SK-N-SH treated with all-trans-retinoic acid at 6 μM for 48 hours (cell line): ENCODE measurements around the gene SCN9A.

Experiments
- ATAC-seq: fragments of 200-7000 bp; cut with Tn5 transposase; 3 replicates; pipeline ENCODE4 v1.9.1; 2020; ENCODE audit warnings: mild to moderate bottlenecking, moderate library complexity
- ARNTL ChIP-seq: fragments of 450-650 bp; formaldehyde crosslinking; IDR thresholded peaks from 2 replicates; pipeline ENCODE4 v1.5.0; 2020; ENCODE audit warnings: low read depth, mild to moderate bottlenecking, moderate library complexity, borderline replicate concordance
- BACH2 ChIP-seq: fragments of 250-450 bp; sonication (Bioruptor Pico); IDR thresholded peaks from 2 replicates; pipeline ENCODE4 v1.9.0; 2021; ENCODE audit warnings: mild to moderate bottlenecking, borderline replicate concordance
- CSDC2 ChIP-seq: fragments of 250-450 bp; sonication (Bioruptor Pico); IDR thresholded peaks from 2 replicates; pipeline ENCODE4 v1.5.0; 2020; ENCODE audit warnings: mild to moderate bottlenecking, moderate library complexity
- ESRRG ChIP-seq: fragments of 250-450 bp; sonication (Bioruptor Pico); IDR thresholded peaks from 2 replicates; pipeline ENCODE4 v1.6.1; 2021; ENCODE audit warnings: mild to moderate bottlenecking
- GLIS3 ChIP-seq: fragments of 250-450 bp; sonication (Bioruptor Pico); IDR thresholded peaks from 2 replicates; pipeline ENCODE4 v1.5.0; 2020; ENCODE audit warnings: mild to moderate bottlenecking, moderate library complexity
- ISL1 ChIP-seq: fragments of 250-450 bp; sonication (Bioruptor Pico); IDR thresholded peaks from 2 replicates; pipeline ENCODE4 v2.1.2; 2022; ENCODE audit warnings: mild to moderate bottlenecking, moderate library complexity
- OSR1 ChIP-seq: fragments of 250-450 bp; sonication (Bioruptor Pico); IDR thresholded peaks from 2 replicates; pipeline ENCODE4 v1.8.0; 2022; ENCODE audit warnings: moderate library complexity, mild to moderate bottlenecking, inconsistent platforms
- PPARA ChIP-seq: fragments of 250-450 bp; sonication (Bioruptor Pico); IDR thresholded peaks from 2 replicates; pipeline ENCODE4 v1.5.0; 2020; ENCODE audit warnings: mild to moderate bottlenecking, borderline replicate concordance
- RARB ChIP-seq: fragments of 250-450 bp; sonication (Bioruptor Pico); IDR thresholded peaks from 2 replicates; pipeline ENCODE4 v1.8.0; 2021; ENCODE audit warnings: mild to moderate bottlenecking, moderate library complexity
- SNAI2 ChIP-seq: fragments of 250-450 bp; sonication (Bioruptor Pico); IDR thresholded peaks from 2 replicates; pipeline ENCODE4 v1.5.0; 2020; ENCODE audit warnings: mild to moderate bottlenecking, moderate library complexity
- TCF4 ChIP-seq: fragments of 250-450 bp; sonication (Bioruptor Pico); IDR thresholded peaks from 2 replicates; pipeline ENCODE4 v1.8.0; 2021; ENCODE audit warnings: mild to moderate bottlenecking, moderate library complexity, borderline replicate concordance
- TOX ChIP-seq: fragments of 250-450 bp; sonication (Bioruptor Pico); IDR thresholded peaks from 2 replicates; pipeline ENCODE4 v1.8.0; 2021; ENCODE audit warnings: mild to moderate bottlenecking, moderate library complexity, borderline replicate concordance
- ZC3H10 ChIP-seq: fragments of 250-450 bp; sonication (Bioruptor Pico); IDR thresholded peaks from 2 replicates; pipeline ENCODE4 v1.5.1; 2021; ENCODE audit warnings: mild to moderate bottlenecking, moderate library complexity
- ZFP3 ChIP-seq: fragments of 250-450 bp; sonication (Bioruptor Pico); IDR thresholded peaks from 2 replicates; pipeline ENCODE4 v1.5.0; 2020; ENCODE audit warnings: mild to moderate bottlenecking, moderate library complexity
- ZFP30 ChIP-seq: fragments of 450-650 bp; formaldehyde crosslinking; IDR thresholded peaks from 2 replicates; pipeline ENCODE4 v1.5.0; 2022; ENCODE audit warnings: mild to moderate bottlenecking, moderate library complexity
- ZNF565 ChIP-seq: fragments of 450-650 bp; formaldehyde crosslinking; conservative IDR thresholded peaks from 2 replicates; pipeline ENCODE4 v1.5.0; 2020; ENCODE audit warnings: low read depth, mild to moderate bottlenecking, moderate library complexity
- ZNF8 ChIP-seq: fragments of 450-650 bp; formaldehyde crosslinking; IDR thresholded peaks from 2 replicates; pipeline ENCODE4 v1.5.0; 2020; ENCODE audit warnings: mild to moderate bottlenecking, moderate library complexity
- TF ChIP-seq, protein P1 (sequence below): fragments of 250-450 bp; sonication (Bioruptor Pico); IDR thresholded peaks from 2 replicates; pipeline ENCODE4 v1.5.0; 2020; ENCODE audit warnings: mild to moderate bottlenecking, moderate library complexity
- TF ChIP-seq, protein P2 (sequence below): fragments of 250-450 bp; sonication (Bioruptor Pico); IDR thresholded peaks from 2 replicates; pipeline ENCODE4 v1.5.1; 2020; ENCODE audit warnings: low read depth, mild to moderate bottlenecking, moderate library complexity
- TF ChIP-seq, protein P3 (sequence below): fragments of 250-450 bp; sonication (Bioruptor Pico); IDR thresholded peaks from 2 replicates; pipeline ENCODE4 v1.8.0; 2021; ENCODE audit warnings: low read depth, mild to moderate bottlenecking, moderate library complexity, borderline replicate concordance
- TF ChIP-seq, protein P4 (sequence below): fragments of 250-450 bp; sonication (Bioruptor Pico); IDR thresholded peaks from 2 replicates; pipeline ENCODE4 v1.5.1; 2021; ENCODE audit warnings: mild to moderate bottlenecking, moderate library complexity

SCN9A gene

DNA sequence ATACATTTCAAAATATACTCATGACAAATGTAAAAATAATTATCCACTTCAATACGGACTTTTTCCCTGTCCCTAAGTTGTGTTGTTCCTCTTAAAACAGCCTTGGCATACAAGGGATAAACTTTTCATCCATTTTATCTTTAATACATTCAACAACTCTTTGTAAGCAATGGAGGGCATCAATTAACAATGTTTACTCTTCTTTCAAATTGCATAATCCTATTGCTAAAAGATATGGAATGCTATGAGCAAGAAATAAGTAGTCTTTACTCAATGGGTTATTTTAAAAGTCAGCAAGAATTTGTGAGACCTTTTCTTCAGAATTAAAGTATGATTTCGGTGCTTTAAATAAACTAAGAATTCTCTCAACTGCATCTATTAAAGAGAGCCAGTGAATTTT lies 41.9 kb downstream of the SCN9A start:
- no peak for ATAC-seq
- TF ChIP-seq CSDC2 (CRISPR knock-in tag) (no peak), BACH2 (no peak), ESRRG (CRISPR knock-in tag) (no peak), ZC3H10 (no peak), ISL1 (CRISPR knock-in tag) (no peak)

DNA sequence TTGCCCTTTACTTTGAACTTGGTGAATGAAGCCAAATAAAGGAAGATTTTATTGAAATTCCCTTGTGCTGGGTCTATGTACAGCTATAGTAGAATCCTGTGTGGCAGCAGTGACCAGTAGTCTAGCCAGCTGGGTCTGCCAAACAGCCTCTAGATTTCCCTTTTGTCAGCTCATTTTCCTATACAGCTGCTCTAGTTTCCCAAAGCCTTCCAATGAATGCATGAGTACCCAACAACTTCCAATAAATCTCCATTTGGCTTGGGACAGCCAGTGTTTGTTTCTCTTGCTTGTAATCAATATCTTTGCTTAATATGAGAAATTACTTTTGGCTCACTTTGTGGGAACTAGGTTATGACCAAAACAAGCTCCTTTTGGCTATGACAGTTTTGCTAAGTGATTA lies 43.6 kb downstream of the SCN9A start:
- TF ChIP-seq TCF4 (CRISPR knock-in tag) (no peak), ARNTL (CRISPR knock-in tag) (no peak), ZFP30 (CRISPR knock-in tag) (no peak), SNAI2 (no peak), TOX (no peak), GLIS3 (CRISPR knock-in tag) (no peak), CSDC2 (CRISPR knock-in tag) (no peak), PPARA (CRISPR knock-in tag) (no peak)
- TF ChIP-seq, protein P1, sequence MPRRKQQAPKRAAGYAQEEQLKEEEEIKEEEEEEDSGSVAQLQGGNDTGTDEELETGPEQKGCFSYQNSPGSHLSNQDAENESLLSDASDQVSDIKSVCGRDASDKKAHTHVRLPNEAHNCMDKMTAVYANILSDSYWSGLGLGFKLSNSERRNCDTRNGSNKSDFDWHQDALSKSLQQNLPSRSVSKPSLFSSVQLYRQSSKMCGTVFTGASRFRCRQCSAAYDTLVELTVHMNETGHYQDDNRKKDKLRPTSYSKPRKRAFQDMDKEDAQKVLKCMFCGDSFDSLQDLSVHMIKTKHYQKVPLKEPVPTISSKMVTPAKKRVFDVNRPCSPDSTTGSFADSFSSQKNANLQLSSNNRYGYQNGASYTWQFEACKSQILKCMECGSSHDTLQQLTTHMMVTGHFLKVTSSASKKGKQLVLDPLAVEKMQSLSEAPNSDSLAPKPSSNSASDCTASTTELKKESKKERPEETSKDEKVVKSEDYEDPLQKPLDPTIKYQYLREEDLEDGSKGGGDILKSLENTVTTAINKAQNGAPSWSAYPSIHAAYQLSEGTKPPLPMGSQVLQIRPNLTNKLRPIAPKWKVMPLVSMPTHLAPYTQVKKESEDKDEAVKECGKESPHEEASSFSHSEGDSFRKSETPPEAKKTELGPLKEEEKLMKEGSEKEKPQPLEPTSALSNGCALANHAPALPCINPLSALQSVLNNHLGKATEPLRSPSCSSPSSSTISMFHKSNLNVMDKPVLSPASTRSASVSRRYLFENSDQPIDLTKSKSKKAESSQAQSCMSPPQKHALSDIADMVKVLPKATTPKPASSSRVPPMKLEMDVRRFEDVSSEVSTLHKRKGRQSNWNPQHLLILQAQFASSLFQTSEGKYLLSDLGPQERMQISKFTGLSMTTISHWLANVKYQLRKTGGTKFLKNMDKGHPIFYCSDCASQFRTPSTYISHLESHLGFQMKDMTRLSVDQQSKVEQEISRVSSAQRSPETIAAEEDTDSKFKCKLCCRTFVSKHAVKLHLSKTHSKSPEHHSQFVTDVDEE (CRISPR knock-in tag) = no peak
- ATAC-seq = no peak

DNA sequence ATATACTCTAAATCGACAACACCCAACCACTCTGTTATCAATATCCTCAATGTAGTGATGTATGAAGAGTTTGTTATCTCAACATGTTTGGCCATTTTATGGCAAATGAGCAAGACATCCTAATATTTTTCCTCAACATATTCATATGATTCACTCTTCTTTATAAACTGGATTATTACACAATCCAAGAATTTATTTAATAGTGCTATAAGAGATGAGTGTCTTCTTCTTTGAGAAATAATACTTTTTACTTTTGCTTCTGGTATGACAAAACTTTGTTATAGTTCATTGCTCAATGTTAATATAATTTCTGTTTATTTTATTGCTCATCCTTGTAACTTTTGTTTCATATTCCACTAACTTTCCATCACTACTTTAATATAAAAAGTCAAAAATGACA lies 44.3 kb downstream of the SCN9A start:
- no peak for ATAC-seq

DNA sequence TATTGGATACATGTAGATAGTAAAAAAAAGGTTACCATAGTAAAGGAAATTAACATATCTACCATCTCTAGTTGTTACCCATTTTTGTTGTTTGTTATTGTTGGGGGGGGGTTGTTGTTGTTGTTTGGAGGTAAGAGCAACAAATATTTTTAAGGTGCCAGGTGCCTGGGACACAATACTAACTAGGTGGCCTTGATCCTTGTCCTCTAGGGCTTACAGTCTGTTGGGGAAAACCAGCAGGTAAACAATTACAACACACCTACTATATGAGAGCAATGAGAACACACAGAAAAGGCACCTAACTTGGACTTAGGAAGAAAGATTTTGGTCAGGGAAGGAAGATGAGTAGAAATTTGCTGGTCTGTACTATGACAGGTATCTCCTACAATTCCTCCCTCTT lies 46.3 kb downstream of the SCN9A start:
- no peak for ATAC-seq
- TF ChIP-seq ZFP30 (CRISPR knock-in tag) (no peak), RARB (no peak), ESRRG (CRISPR knock-in tag) (no peak), OSR1 (CRISPR knock-in tag) (no peak), GLIS3 (CRISPR knock-in tag) (no peak), ZNF8 (CRISPR knock-in tag) (no peak), ZFP3 (no peak)
- TF ChIP-seq, protein P2, sequence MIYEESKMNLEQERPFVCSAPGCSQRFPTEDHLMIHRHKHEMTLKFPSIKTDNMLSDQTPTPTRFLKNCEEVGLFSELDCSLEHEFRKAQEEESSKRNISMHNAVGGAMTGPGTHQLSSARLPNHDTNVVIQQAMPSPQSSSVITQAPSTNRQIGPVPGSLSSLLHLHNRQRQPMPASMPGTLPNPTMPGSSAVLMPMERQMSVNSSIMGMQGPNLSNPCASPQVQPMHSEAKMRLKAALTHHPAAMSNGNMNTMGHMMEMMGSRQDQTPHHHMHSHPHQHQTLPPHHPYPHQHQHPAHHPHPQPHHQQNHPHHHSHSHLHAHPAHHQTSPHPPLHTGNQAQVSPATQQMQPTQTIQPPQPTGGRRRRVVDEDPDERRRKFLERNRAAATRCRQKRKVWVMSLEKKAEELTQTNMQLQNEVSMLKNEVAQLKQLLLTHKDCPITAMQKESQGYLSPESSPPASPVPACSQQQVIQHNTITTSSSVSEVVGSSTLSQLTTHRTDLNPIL (CRISPR knock-in tag) = no peak
- TF ChIP-seq, protein P3, sequence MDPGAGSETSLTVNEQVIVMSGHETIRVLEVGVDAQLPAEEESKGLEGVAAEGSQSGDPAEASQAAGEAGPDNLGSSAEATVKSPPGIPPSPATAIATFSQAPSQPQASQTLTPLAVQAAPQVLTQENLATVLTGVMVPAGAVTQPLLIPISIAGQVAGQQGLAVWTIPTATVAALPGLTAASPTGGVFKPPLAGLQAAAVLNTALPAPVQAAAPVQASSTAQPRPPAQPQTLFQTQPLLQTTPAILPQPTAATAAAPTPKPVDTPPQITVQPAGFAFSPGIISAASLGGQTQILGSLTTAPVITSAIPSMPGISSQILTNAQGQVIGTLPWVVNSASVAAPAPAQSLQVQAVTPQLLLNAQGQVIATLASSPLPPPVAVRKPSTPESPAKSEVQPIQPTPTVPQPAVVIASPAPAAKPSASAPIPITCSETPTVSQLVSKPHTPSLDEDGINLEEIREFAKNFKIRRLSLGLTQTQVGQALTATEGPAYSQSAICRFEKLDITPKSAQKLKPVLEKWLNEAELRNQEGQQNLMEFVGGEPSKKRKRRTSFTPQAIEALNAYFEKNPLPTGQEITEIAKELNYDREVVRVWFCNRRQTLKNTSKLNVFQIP (CRISPR knock-in tag) = no peak

More for the DNA sequence above, 44.3 kb downstream of the SCN9A start:
- TF ChIP-seq RARB (no peak), ZNF8 (CRISPR knock-in tag) (no peak), ZNF565 (CRISPR knock-in tag) (no peak), ZFP3 (no peak), ESRRG (CRISPR knock-in tag) (no peak), SNAI2 (no peak), ARNTL (CRISPR knock-in tag) (no peak), CSDC2 (CRISPR knock-in tag) (no peak)
- TF ChIP-seq, protein P4, sequence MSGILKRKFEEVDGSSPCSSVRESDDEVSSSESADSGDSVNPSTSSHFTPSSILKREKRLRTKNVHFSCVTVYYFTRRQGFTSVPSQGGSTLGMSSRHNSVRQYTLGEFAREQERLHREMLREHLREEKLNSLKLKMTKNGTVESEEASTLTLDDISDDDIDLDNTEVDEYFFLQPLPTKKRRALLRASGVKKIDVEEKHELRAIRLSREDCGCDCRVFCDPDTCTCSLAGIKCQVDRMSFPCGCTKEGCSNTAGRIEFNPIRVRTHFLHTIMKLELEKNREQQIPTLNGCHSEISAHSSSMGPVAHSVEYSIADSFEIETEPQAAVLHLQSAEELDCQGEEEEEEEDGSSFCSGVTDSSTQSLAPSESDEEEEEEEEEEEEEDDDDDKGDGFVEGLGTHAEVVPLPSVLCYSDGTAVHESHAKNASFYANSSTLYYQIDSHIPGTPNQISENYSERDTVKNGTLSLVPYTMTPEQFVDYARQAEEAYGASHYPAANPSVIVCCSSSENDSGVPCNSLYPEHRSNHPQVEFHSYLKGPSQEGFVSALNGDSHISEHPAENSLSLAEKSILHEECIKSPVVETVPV (CRISPR knock-in tag) = no peak
- TF ChIP-seq, protein P2 (CRISPR knock-in tag) = no peak
- TF ChIP-seq, protein P1 (CRISPR knock-in tag) = no peak
